H1 (cell line): Measurements from ENCODE around the gene RFLNA.

Experiments
- NANOG ChIP-seq: IDR thresholded peaks from 2 replicates; pipeline ENCODE4 v1.6.1; 2011; ENCODE audit warnings: low read length, low read depth, mild to moderate bottlenecking, inconsistent platforms; ENCODE audit not compliant: insufficient read depth, poor library complexity, severe bottlenecking
- SIRT6 ChIP-seq: IDR thresholded peaks from one replicate; pipeline ENCODE4 v1.7.1; 2012; ENCODE audit warnings: low read length, inconsistent platforms
- SP1 ChIP-seq: IDR thresholded peaks from 2 replicates; pipeline ENCODE4 v1.6.1; 2011; ENCODE audit warnings: low read depth, low read length

GRCh38 chr12:124296295-124296915, 1.5 kb downstream of the RFLNA start:
- TF ChIP-seq NANOG (no peak), SIRT6 (no peak), SP1 (no peak)
